Ammon's horn (tissue), 1 donor: ENCODE results near the gene TMEM53.
"Not testable (repeated sequence)": the region's sequence is repeated elsewhere in the genome, so short reads cannot be mapped to it uniquely, and the experiment has no call there.

Experiments used
- DNase-seq: peaks from one replicate; pipeline ENCODE4 v3.0.0-alpha.2; 2016; ENCODE audit warnings: low spot score

The TMEM53 gene

GRCh38 chr1:44672961-44673674 lies 1.2 kb downstream of the TMEM53 start:
- no peak for DNase-seq

- DNase-seq, result peak; percentile 62
These were observed 1.9 kb downstream of the TMEM53 start for GRCh38 chr1:44672254-44672955.

GRCh38 chr1:44670751-44671640 lies 3.3 kb downstream of the TMEM53 start:
- peak; percentile 34 for DNase-seq

GRCh38 chr1:44666719-44667118 lies 7.6 kb downstream of the TMEM53 start:
- not testable (repeated sequence) for DNase-seq

GRCh38 chr1:44664730-44665370 lies 9.4 kb downstream of the TMEM53 start:
- no peak for DNase-seq

GRCh38 chr1:44663417-44663816 lies 10.9 kb downstream of the TMEM53 start:
- DNase-seq, result no peak

GRCh38 chr1:44662683-44663030 lies 11.6 kb downstream of the TMEM53 start:
- DNase-seq, result no peak

GRCh38 chr1:44661781-44662682 lies 12.2 kb downstream of the TMEM53 start:
- no peak for DNase-seq

- DNase-seq, result peak; percentile 95
These were observed 14.1 kb downstream of the TMEM53 start for GRCh38 chr1:44660176-44660575.

GRCh38 chr1:44659566-44659965 lies 14.7 kb downstream of the TMEM53 start:
- DNase-seq, result no peak

GRCh38 chr1:44655609-44656008 lies 18.7 kb downstream of the TMEM53 start:
- DNase-seq, result no peak

- no peak for DNase-seq
These were observed 19.6 kb downstream of the TMEM53 start for GRCh38 chr1:44654621-44655187.

GRCh38 chr1:44653107-44653964 lies 20.9 kb downstream of the TMEM53 start:
- no peak for DNase-seq

- peak; percentile 92 for DNase-seq
These were observed 21.7 kb downstream of the TMEM53 start for GRCh38 chr1:44652445-44653106.

- DNase-seq, result no peak
These were observed 23.2 kb downstream of the TMEM53 start for GRCh38 chr1:44651069-44651468.

GRCh38 chr1:44650159-44650831 lies 24.0 kb downstream of the TMEM53 start:
- DNase-seq, result peak; percentile 56

GRCh38 chr1:44649788-44650158 lies 24.5 kb downstream of the TMEM53 start:
- DNase-seq, result no peak

- DNase-seq, result no peak
These were observed 25.6 kb downstream of the TMEM53 start for GRCh38 chr1:44648529-44649250.
